ENCODE data around the gene MORN3.
A peak's percentile ranks its signal among the peaks of the same experiment; 100 is the strongest.
"Not testable (repeated sequence)": the region's sequence is repeated elsewhere in the genome, so short reads cannot be mapped to it uniquely, and the experiment has no call there.

The MORN3 gene

DNA sequence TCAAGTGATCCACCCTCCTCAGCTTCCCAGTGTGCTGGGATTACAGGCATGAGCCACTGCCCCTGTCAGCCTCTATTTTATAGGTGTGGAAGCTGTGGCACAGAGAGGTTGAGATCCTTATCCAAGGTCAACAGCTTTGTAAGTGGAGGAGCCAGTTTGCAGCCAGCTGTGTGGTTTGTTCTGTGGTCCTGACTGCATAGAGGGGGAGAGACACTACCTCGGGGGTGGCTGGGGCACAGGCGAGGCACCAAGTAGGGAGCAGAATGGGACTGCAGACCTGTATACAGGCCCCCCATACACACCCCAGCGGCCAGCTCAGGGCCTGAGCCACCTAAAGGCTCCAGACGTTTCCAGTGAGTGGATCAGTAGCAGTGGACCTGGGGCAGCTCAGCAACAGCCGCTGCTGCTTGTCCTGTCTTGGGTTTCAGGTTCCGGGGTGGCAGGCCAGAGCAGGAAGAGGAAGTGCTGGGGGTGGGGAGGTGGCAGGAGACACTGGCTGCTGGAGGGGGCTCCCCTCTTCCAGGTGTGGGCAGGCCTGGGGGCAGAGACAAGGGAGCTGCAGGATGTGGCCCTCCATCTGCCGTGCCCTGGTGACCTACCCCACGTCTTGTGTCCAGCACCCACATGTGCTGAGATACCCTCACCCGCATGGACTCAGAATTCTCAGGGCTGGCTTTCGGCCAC, 32.1 kb downstream of the MORN3 start:
- peak; percentile 53 for DNase-seq

DNA sequence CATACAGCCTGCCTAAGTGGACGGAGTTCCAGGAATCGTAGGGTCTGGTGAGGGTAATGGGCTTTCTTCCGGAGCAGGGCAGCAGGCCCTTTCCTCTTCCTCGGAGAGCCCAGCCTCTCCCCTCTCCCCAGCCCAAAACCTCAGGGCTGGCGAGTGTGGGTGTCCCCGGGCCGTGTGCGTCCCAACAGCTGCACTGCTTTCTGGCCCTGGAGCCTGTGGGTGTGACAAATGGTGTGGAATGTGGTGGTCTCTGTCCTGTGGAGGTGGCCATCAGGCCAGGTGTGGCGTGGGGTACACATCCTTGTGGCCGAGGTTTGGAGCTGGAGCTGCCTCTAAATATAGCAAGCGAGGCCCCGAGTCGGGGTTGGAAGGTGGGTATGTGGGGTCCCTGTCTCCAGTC, 34.6 kb downstream of the MORN3 start:
- no peak for DNase-seq

DNA sequence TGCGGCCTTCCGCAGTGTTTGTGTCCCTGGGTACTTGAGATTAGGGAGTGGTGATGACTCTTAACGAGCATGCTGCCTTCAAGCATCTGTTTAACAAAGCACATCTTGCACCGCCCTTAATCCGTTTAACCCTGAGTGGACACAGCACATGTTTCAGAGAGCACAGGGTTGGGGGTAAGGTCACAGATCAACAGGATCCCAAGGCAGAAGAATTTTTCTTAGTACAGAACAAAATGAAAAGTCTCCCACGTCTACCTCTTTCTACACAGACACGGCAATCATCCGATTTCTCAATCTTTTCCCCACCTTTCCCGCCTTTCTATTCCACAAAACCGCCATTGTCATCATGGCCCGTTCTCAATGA, 35.6 kb downstream of the MORN3 start:
- DNase-seq = not testable (repeated sequence)

DNA sequence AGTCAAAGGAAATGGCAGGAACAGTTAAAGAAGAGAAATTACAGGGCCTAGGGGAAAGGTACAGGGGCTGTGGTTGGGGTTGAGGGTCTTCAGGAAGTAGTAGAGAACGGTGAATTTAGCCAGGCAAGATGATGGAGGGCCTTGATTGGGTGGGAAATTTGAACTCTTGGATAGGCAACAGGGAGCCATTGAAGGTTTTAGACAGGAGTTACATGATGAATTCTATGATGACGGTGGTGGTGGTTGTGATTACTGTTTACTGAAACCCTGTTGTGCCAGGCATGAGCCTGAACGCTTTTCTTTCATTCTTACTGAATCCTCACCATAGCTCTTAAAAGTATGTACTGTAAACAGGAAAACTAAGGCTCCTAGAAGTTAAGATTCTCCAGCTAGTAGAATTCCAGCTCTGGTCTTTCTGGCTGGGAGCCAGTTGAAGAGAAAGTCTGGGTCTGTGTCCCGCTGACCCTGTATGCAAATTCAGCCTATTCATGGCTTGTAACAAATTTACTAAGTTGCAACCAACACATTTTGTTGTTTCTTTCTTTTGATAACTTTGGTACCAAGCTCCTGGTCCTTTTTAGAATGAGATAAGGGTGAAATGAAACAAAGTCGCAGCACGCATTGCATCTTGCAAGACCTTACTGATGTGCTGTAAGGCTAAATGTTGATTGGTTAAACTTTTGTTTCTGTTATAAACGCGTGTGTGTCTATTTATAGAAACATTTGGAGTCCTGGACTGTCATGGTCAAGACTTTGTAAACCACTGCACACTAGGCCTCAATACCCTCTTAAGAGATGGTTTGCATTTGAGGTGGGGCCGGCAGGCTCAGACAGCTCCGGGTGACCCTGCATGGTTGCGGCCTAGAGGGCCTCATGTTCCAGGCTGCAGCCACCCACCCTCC, 37.1 kb downstream of the MORN3 start:
- DNase-seq = no peak

DNA sequence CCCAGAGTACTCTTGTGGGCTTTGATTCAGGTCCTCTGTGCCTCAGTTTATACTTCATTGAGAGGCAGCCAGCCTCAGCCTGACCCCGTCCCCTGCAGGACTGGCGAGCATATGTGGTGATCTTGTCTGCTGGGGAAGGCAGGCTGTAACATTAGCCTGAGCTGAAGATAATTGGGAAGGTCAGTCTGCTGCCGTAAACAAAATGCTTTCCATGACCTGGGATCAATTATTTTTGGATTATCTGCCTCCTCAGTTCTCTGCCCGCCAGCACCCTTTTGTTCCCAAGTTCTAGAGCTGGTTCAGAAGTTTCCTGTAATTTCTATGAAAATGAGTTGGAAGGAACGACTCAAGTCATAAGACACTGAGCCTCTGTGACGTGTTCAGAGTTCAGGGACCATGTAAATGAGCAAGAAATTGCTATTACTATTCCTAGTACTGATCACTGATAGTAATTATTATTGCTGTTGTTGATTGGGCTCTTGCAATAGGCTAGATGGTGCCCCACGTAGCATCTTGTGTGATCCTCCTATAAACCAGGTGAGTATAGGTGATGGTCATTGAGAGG, 38.6 kb downstream of the MORN3 start:
- no peak for DNase-seq

DNA sequence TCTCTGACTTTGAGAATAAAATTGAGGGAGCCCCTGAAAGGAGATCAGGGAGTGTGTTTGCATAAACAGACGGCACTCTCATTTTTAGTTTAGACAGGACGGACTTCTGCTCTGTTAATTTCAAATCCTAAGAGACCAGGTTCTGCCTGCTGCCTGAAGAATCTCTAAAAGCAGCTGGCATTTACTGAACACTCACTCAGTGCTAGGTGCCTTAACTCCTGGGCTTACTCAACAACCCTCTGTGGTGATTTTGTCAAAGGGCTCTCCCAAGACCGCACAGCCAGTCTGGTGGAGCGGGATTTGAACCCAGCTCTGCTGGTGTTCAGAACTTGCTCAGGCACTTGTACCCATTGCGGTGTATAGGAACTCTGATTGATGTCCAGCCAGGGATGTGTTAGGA, 40.9 kb downstream of the MORN3 start:
- DNase-seq = no peak

GRCh38 chr12:121628037-121628436, 41.4 kb downstream of the MORN3 start:
- DNase-seq = no peak

DNA sequence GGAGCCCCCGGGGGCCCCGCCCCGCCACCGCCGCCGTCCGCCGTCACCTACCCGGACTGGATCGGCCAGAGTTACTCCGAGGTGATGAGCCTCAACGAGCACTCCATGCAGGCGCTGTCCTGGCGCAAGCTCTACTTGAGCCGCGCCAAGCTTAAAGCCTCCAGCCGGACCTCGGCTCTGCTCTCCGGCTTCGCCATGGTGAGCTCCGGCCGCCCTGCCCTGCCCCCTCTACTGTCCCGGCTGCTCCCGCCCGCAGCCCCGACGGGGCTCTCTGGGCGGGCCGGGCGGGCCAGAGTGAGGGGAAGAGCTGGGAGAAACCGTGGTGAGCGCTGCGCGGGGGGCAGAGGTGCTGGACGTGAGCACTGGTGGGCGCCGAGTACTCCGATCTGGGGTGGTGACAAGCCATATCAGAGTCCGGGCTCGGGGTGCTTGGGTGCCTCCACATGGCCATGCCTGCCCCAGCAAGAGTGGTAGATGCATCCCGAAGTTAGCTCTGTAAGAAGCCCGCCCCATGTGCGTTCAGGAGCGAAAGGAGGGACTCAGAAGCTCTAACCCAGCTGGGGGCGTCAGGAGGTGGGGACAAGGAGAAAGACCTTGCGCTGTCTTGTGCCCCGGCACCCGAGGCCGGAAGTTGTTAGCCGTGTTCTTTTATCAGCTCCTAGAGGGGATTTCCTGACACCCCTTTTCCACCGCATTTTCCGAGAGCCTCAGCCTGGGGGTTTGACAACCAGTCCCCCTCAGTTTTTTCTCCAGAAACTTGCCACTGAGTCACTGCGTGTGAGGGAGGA, 42.4 kb downstream of the MORN3 start:
- DNase-seq = peak; percentile 93

GRCh38 chr12:121626087-121626852, 43.2 kb downstream of the MORN3 start, which contains the start of gene ORAI1:
Gene ORAI1 (plus strand): TSS chr12:121626530.
- DNase-seq = peak; percentile 93

- no peak for DNase-seq
Observed at GRCh38 chr12:121620333-121620891, 49.0 kb downstream of the MORN3 start.

DNA sequence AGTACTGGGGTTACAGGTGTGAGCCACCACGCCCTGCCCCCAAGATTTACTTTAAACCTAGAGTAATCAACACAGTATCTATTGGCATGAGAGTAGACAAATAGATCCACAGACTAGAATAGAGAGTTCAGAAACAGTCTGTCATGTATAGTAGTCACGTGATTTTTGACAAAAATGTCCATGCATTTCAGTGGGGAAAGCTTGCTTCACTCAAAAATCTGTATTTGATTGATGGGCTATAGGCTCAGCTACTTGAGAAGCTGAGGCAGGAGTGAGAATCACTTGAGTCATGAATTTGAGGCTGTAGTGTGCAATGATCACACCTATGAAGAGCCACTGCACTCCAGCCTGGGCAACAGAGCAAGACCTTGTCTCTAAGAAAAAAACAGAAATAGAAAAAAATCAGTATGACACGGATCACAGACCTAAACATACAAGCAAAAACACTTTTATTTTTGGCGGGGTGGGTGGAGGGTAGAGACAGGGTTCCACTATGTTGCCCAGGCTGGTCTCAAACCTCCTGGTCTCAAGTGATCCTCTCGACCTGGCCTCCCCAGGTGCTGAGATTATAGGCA, 50.7 kb downstream of the MORN3 start:
- DNase-seq = no peak

GRCh38 chr12:121614872-121615467, 54.5 kb downstream of the MORN3 start:
- no peak for DNase-seq

GRCh38 chr12:121613462-121613861, 56.0 kb downstream of the MORN3 start:
- DNase-seq = no peak

GRCh38 chr12:121611306-121611705, 58.1 kb downstream of the MORN3 start:
- no peak for DNase-seq

DNA sequence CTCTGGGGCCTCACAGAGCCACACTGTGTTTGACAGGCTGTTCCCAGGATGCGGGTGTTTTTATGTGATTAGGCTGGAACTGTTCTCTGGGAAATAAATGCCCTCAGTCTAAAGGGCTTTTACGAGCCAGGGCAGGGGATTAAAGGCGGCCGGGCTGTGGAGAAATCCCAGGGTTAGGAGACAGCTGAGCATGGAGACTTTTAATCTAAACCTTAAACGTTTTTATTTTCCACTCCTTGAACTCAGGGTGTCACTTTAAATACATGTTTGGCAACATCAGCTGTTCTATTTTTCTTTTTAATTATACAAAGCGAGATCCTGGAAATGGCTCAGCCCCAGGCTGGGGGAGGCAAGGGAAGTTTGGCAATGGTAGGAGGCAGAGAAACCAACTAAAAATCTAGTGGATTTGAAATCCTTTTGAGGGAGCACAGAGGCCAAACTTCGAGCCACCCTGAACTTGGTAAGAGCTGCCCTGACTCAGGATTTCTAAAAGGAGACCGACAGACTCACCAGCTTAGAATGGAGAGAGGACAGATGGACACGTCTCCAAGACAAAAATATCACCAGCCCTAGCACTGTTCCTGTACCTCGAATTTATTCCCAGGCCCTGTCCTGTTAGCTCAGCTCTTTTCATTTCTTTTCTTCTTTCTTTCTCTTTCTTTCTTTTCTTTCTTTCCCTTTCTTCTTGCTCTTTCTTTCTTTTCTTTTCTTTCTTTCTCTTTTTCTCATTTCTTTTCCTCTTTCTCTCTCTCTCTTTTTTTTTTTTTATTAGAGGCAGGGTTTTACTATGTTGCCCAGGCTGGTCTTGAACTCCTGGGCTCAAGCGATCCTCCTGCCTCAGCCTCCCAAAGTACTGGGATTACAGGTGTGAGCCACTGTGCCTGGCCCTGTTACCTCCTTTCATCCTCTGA, 59.0 kb downstream of the MORN3 start:
- DNase-seq = no peak

GRCh38 chr12:121608301-121608700, 61.2 kb downstream of the MORN3 start:
- no peak for DNase-seq

GRCh38 chr12:121603581-121603980, 65.9 kb downstream of the MORN3 start:
- no peak for DNase-seq

- DNase-seq = no peak
Observed at GRCh38 chr12:121602766-121603165, 66.7 kb downstream of the MORN3 start.

- DNase-seq = no peak
Observed at GRCh38 chr12:121600702-121601336, 68.6 kb downstream of the MORN3 start.

All from CD4-positive, alpha-beta T cell treated with Interleukin-4 for 4 hours (primary cell).